HepG2 (cell line): ENCODE measurements around the gene ZNF624. TPM values are rescaled to one million over a fixed set of nuclear protein-coding genes. Genes with fewer than 3 reads are reported as not detected.

Source experiments
- ATAC-seq: fragments of 200-7000 bp; cut with Tn5 transposase; 3 replicates; pipeline ENCODE4 v1.9.1; 2020; ENCODE audit warnings: mild to moderate bottlenecking, moderate library complexity
- BruUV-seq: library from RNA; stranded (reverse); fragments of 400-500 nt; replicated peaks from 2 replicates; lab custom pipeline; 2021; lab: Mats Ljungman, UMichigan
- CTCF ChIA-PET: fragments of 300-600 bp; formaldehyde crosslinking; extraction: SDS; loops from one replicate; lab custom pipeline; 2021; ENCODE audit warnings: low total read pairs, inconsistent platforms, low intra/inter-chr PET ratio; lab: Yijun Ruan, JAX
- POLR2A ChIA-PET: fragments of 350-600 bp; sonication (Branson Sonifier 250); formaldehyde crosslinking; loops from one replicate; lab custom pipeline; 2020; ENCODE audit warnings: antibody characterized with exemption, inconsistent platforms; lab: Yijun Ruan, JAX
- DNase-seq: peaks from one replicate; pipeline ENCODE4 v3.0.0-alpha.2; 2015; ENCODE audit warnings: low spot score
- FAIRE-seq: peaks from 3 replicates; lab custom pipeline; 2011; peaks lifted over from hg19 to GRCh38; lab: Jason Lieb, UNC
- H2AFZ ChIP-seq: one replicate; pipeline ENCODE4 v1.6.1; 2011; ENCODE audit warnings: low read length, inconsistent platforms
- H3K27ac ChIP-seq: fragments of 300-600 bp; 3 replicates; pipeline ENCODE4 v1.8.0; 2011; ENCODE audit warnings: mixed run types, mild to moderate bottlenecking, mixed read lengths, low read length, inconsistent platforms; ENCODE audit not compliant: insufficient read depth; ENCODE audit errors: extremely low read length
- H3K27me3 ChIP-seq, 2 experiments: fragments of 200-600 bp in 1 of 2; 2 replicates in 1 of 2; 3 replicates in 1 of 2; pipeline versions ENCODE4 v1.6.0 to v1.8.0; 2011; ENCODE audit warnings: low read length in 2 of 2, mild to moderate bottlenecking in 2 of 2, moderate library complexity in 2 of 2, inconsistent platforms in 1 of 2; ENCODE audit not compliant: insufficient read depth in 2 of 2, control insufficient read depth in 1 of 2
- H3K36me3 ChIP-seq, 2 experiments: fragments of 200-600 bp in 1 of 2; replicated peaks in 1 of 2; 2 replicates in 1 of 2; 3 replicates in 1 of 2; pipeline versions ENCODE4 v1.5.1 to v1.8.0; 2011; ENCODE audit warnings: low read length in 2 of 2, inconsistent platforms in 1 of 2; ENCODE audit not compliant: insufficient read depth in 2 of 2, control insufficient read depth in 1 of 2
- H3K4me1 ChIP-seq: 2 replicates; pipeline ENCODE4 v1.5.1; 2012; ENCODE audit warnings: low read length, inconsistent platforms; ENCODE audit not compliant: insufficient read depth
- H3K4me2 ChIP-seq: 2 replicates; pipeline ENCODE4 v1.6.0; 2011; ENCODE audit warnings: low read depth, low read length, inconsistent platforms
- H3K4me3 ChIP-seq, 3 experiments: fragments of 200-600 bp in 1 of 3; sonication (generic), shearing (Covaris generic) in 1 of 3; replicated peaks in 1 of 3; 2 replicates each; pipeline ENCODE4 v1.5.1; 2011 to 2016; ENCODE audit warnings: low read length in 3 of 3, inconsistent platforms in 2 of 3, low read depth in 2 of 3, mild to moderate bottlenecking in 2 of 3, control low read depth in 1 of 3, mixed read lengths in 1 of 3; ENCODE audit not compliant: insufficient read depth in 1 of 3
- H3K79me2 ChIP-seq: one replicate; pipeline ENCODE4 v1.6.1; 2011; ENCODE audit warnings: low read length, inconsistent platforms; ENCODE audit not compliant: insufficient read depth
- H3K9ac ChIP-seq: 2 replicates; pipeline ENCODE4 v1.6.0; 2011; ENCODE audit warnings: mild to moderate bottlenecking, low read depth, low read length, inconsistent platforms; ENCODE audit not compliant: insufficient read depth
- H3K9me3 ChIP-seq: 2 replicates; pipeline ENCODE4 v1.5.1; 2012; ENCODE audit warnings: mild to moderate bottlenecking, low read length
- H4K20me1 ChIP-seq: 2 replicates; pipeline ENCODE4 v1.6.0; 2011; ENCODE audit warnings: inconsistent platforms, mild to moderate bottlenecking, low read length, moderate library complexity; ENCODE audit not compliant: insufficient read depth
- KLF16 ChIP-seq, 2 experiments: sonication (generic) in 1 of 2; formaldehyde crosslinking in 1 of 2; IDR thresholded peaks; 2 replicates each; pipeline versions ENCODE4 v1.6.1 to v1.8.0; 2016 to 2023; ENCODE audit warnings: missing genetic modification reagents in 2 of 2, missing compliant biosample characterization in 1 of 2
- POGZ ChIP-seq: sonication (generic); formaldehyde crosslinking; IDR thresholded peaks from 2 replicates; pipeline ENCODE4 v1.4.0; 2020; ENCODE audit warnings: mild to moderate bottlenecking, missing genetic modification reagents
- RBM22 ChIP-seq: fragments of 200-400 bp; formaldehyde crosslinking; optimal IDR thresholded peaks from 2 replicates; pipeline ENCODE3; 2017; ENCODE audit warnings: mild to moderate bottlenecking, low read length, moderate library complexity
- SMARCC2 ChIP-seq: fragments of 450-650 bp; IDR thresholded peaks from 2 replicates; pipeline ENCODE4 v1.6.1; 2017; ENCODE audit warnings: antibody characterized with exemption, mild to moderate bottlenecking
- TRAFD1 ChIP-seq: sonication (generic); formaldehyde crosslinking; IDR thresholded peaks from 2 replicates; pipeline ENCODE4 v1.5.1; 2020; ENCODE audit warnings: missing genetic modification reagents, mild to moderate bottlenecking, borderline replicate concordance
- ZBTB42 ChIP-seq: sonication (generic); formaldehyde crosslinking; IDR thresholded peaks from 2 replicates; pipeline ENCODE4 v1.5.0; 2020; ENCODE audit warnings: mild to moderate bottlenecking, missing genetic modification reagents
- ZFP91 ChIP-seq: sonication (generic); formaldehyde crosslinking; IDR thresholded peaks from 2 replicates; pipeline ENCODE4 v1.9.0; 2022; ENCODE audit warnings: missing genetic modification reagents, mild to moderate bottlenecking, borderline replicate concordance
- ZNF773 ChIP-seq: sonication (generic); formaldehyde crosslinking; IDR thresholded peaks from 2 replicates; pipeline ENCODE4 v1.4.0; 2020; ENCODE audit warnings: missing genetic modification reagents, borderline replicate concordance
- WGBS: methylation state at CpG from one replicate; pipeline ENCODE4 v1.1.6; 2017; ENCODE audit warnings: low lambda C conversion rate; 5-methylcytosine and 5-hydroxymethylcytosine counted together
- in situ Hi-C: cut with HindIII; loops from 2 replicates; pipeline ENCODE4 v1.10.0; 2017; ENCODE audit warnings: low pct_unique_long_range_greater_than_20kb; ENCODE audit not compliant: extremely low pct_ligation_motif_present
- intact Hi-C: fragments of 100-400 bp; cut with micrococcal nuclease; formaldehyde crosslinking; loops from one replicate; pipeline ENCODE4 v1.10.0; 2022; ENCODE audit not compliant: unreplicated experiment
- polyA plus RNA-seq, 8 experiments: library from polyadenylated mRNA; depleted of rRNA in 3 of 8; stranded (reverse) in 7 of 8; unstranded in 1 of 8; fragments of >200 nt; fragmentation: Illumina TruSeq in 4 of 8; extraction: Trizol in 4 of 8; gene quantifications; 2 replicates each; pipeline versions ENCODE4 v1.2.1 to v1.2.3, GENCODE V29; 2011 to 2016; ENCODE audit warnings: low read depth in 4 of 8, missing spikeins in 1 of 8, mixed read lengths in 1 of 8; ENCODE audit not compliant: insufficient read depth in 1 of 8
- total RNA-seq, 5 experiments: library from RNA; depleted of rRNA; stranded (reverse); fragments of >200 nt; fragmentation: Illumina TruSeq; extraction: Trizol; gene quantifications; 2 replicates each; pipeline ENCODE4 v1.2.3, GENCODE V29; 2016; ENCODE audit warnings: low read depth in 1 of 5

The ZNF624 gene
- total and polyA plus RNA-seq, 2 of the 13 experiments (the other 11 are each of a cell fraction or from before 2014, with no cell fraction given) = 0.75 to 3.5 TPM

GRCh38 chr17:16617481-16618060, 36.1 kb downstream of the ZNF624 start:
- intact Hi-C loops (no loop called here), in situ Hi-C loops (no loop called here)
- no peak overlapping the region for H3K4me2 ChIP-seq
- CTCF ChIA-PET = no interaction called here
- no peaks in the 10 kb centered on the region for H3K27me3 ChIP-seq
- no peaks in the 10 kb centered on the region for H3K4me1 ChIP-seq
- H2AFZ ChIP-seq = no peak overlapping the region
- BruUV-seq = no TSS peak
- H3K27ac ChIP-seq = no peak overlapping the region
- no peaks in the 10 kb centered on the region for H3K79me2 ChIP-seq
- no peaks in the 10 kb centered on the region for H4K20me1 ChIP-seq
- H3K36me3 ChIP-seq = no peaks in the 10 kb centered on the region
- H3K9ac ChIP-seq = no peak overlapping the region
- FAIRE-seq = no peak
- DNase-seq = no peak
- H3K9me3 ChIP-seq = peaks cover 68% of the 10 kb centered on the region
- WGBS = 89% methylated on average over 53 of the region's 53 CpGs
- POLR2A ChIA-PET = no interaction called here
- TF ChIP-seq RBM22 (no peak), POGZ (CRISPR knock-in tag) (no peak), SMARCC2 (no peak), KLF16 (CRISPR knock-in tag; IDR thresholded peaks at IDR 0.05) (no peak), ZNF773 (CRISPR knock-in tag) (no peak), ZBTB42 (no peak), ZFP91 (no peak), TRAFD1 (CRISPR knock-in tag) (no peak)
- ATAC-seq = no peak
- H3K4me3 ChIP-seq = no peak overlapping the region
